Umbilical cord (tissue), 2 donors: ENCODE data around the gene TOLLIP. TPM values are rescaled to one million over a fixed set of nuclear protein-coding genes. Genes with fewer than 3 reads are reported as not detected.

ENCODE experiments used
- DNase-seq: peaks from one replicate; pipeline ENCODE4 v3.0.0-alpha.2; 2015; ENCODE audit warnings: low spot score
- total RNA-seq: library from RNA; depleted of rRNA; stranded (reverse); fragments of >200 nt; gene quantifications from one replicate; pipeline ENCODE4 v1.2.3, GENCODE V29; 2014; ENCODE audit warnings: low replicate concordance; ENCODE audit not compliant: insufficient read depth

TOLLIP gene
- total RNA-seq, 1 donor from 2014 or later: 16.9 TPM

- peak; percentile 31 for DNase-seq
Measured at GRCh38 chr11:1233351-1234053, 75.9 kb downstream of the TOLLIP start.

- no peak for DNase-seq
Measured at GRCh38 chr11:1232883-1233321, 76.5 kb downstream of the TOLLIP start.

- DNase-seq: no peak
Measured at GRCh38 chr11:1232021-1232882, 77.2 kb downstream of the TOLLIP start.

GRCh38 chr11:1231396-1232020 is 77.9 kb downstream of the TOLLIP start:
- no peak for DNase-seq

- no peak for DNase-seq
Measured at GRCh38 chr11:1230456-1231395, 78.7 kb downstream of the TOLLIP start.

- DNase-seq: no peak
Measured at GRCh38 chr11:1230121-1230455, 79.3 kb downstream of the TOLLIP start.

GRCh38 chr11:1229471-1230120 is 79.8 kb downstream of the TOLLIP start:
- DNase-seq: no peak

GRCh38 chr11:1228921-1229451 is 80.4 kb downstream of the TOLLIP start:
- DNase-seq: no peak

GRCh38 chr11:1228101-1228821 is 81.2 kb downstream of the TOLLIP start:
- DNase-seq: no peak

GRCh38 chr11:1227551-1228100 is 81.8 kb downstream of the TOLLIP start:
- DNase-seq: no peak

- DNase-seq: no peak
Measured at GRCh38 chr11:1226986-1227550, 82.4 kb downstream of the TOLLIP start.

- no peak for DNase-seq
Measured at GRCh38 chr11:1226226-1226985, 83.0 kb downstream of the TOLLIP start.

GRCh38 chr11:1225386-1226225 is 83.8 kb downstream of the TOLLIP start:
- DNase-seq: no peak

GRCh38 chr11:1224491-1225385 is 84.7 kb downstream of the TOLLIP start:
- peak; percentile 29 for DNase-seq
